Stimulated activated CD4-positive, alpha-beta T cell treated with anti-CD3 and anti-CD28 coated beads, Interleukin-4, amount 100 ng/mL, for 4 hours (primary cell): ENCODE measurements around the gene CHRD.

Source experiments
- DNase-seq, 2 experiments: peaks; one replicate each; pipeline ENCODE4 v3.0.0-alpha.2; 2020

The CHRD gene

GRCh38 chr3:184347321-184348056 is 32.4 kb upstream of the CHRD start:
- DNase-seq, result no peak

DNA sequence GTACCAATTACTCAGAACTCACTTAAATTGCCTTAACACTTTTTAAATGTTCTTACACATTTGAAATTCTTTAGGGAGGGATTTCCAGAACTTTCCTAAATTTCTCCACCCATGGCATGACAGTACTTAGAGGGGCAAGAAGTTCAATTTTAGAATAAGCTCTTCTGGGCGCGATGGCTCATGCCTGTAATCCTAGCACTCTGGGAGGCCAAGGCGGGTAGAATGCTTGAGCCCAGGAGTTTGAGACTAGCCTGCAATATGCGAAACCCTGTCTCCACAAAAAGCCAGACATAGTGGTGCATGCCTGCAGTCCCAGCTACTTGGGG is 31.8 kb upstream of the CHRD start:
- no peak for DNase-seq

DNA sequence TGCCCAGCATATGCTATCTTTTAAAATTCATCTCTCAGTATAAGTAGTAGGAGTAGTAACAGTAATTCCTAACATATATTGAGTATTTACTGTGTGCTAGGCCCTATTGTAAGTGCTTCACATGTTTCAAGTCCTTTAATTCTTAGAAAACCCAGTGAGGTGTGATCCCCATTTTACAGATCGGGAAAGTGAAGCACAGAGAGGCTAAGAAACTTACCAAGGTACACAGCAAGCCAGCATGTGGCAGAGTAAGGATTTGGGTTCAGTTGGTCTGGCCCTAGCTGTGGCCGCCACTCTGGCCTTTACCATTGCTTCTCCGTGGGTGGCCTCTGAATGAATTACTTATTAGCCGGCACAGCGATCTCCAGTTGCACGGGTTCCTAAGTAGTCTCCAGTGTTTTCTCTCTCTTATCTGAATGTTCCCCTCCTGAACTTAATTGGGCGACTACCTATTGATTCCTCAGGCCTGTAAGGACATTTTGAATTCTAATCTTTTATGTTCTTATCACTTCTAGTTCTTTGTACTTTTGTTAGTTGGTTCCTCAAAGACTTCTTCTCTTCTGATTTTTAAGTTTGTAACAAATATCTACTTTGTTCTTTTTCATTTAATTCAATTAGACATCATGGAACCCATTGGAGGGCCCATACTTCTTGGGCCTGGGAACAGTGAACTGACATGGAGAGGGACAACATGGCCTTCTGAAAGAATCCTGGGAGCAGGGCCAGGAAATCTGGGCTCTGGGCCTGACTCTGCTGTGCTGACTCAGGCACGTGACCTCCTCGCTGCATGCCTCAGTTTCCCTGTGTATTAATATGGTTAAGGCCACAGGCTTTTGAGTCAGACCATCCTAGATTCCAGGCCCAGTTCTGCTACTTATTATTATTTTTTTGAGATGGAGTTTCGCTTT is 30.0 kb upstream of the CHRD start:
- DNase-seq, result no peak

- DNase-seq, result no peak
Observed at GRCh38 chr3:184350618-184351017, 29.2 kb upstream of the CHRD start.

GRCh38 chr3:184351511-184352148 is 28.2 kb upstream of the CHRD start:
- no peak for DNase-seq

GRCh38 chr3:184352149-184352785 is 27.6 kb upstream of the CHRD start:
- DNase-seq, result no peak

- no peak for DNase-seq
Observed at GRCh38 chr3:184352897-184353545, 26.8 kb upstream of the CHRD start.

DNA sequence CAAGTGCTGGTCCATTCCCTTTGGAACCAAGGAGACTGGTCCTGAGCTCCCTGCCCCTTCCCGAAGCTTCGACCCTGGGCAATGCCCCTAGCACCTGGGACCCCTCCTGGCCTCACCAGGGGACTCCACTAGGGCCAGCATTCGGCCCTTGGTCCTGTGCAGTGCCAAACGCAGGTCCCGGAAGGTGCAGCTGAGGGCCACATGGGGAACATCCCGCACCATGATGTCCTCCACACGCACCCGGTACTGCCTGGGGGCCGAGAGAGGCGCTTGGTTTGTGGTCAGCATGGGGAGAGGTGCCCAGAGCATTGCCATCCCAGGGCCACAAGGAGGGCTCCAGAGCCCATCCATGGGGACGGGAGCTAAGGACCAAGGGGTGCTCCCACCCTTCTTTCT is 26.3 kb upstream of the CHRD start:
- DNase-seq, result no peak

- DNase-seq, result peak; percentile 48 to 67
Observed at GRCh38 chr3:184354121-184354728, 25.6 kb upstream of the CHRD start.

GRCh38 chr3:184354754-184355153 is 25.1 kb upstream of the CHRD start:
- DNase-seq, result no peak

GRCh38 chr3:184355261-184356040 is 24.4 kb upstream of the CHRD start:
- DNase-seq, result no peak

GRCh38 chr3:184357248-184358123 is 22.4 kb upstream of the CHRD start:
- DNase-seq, result no peak

- no peak for DNase-seq
Observed at GRCh38 chr3:184358124-184358767, 21.6 kb upstream of the CHRD start.

DNA sequence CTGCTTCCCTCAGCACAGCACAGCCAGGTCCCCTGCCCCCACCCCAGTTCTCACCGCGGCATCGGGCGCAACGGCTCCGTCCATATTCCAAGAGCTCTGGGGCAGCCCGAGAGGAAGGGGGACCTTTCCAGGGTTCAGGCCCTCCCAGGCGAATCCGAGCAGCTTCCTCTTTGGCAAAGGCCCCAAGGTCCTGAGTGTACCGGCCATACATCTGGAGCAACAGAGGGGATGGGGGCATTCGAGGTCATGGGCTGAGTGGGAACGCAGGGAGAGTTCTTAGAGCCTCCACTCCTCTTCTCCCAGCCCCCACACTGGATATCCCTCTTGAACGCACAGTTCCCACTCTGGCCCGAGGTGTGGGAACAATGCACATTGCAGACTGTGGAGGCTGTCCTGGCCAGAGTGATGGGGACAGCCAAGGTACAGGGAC is 20.9 kb upstream of the CHRD start:
- DNase-seq, result no peak

DNA sequence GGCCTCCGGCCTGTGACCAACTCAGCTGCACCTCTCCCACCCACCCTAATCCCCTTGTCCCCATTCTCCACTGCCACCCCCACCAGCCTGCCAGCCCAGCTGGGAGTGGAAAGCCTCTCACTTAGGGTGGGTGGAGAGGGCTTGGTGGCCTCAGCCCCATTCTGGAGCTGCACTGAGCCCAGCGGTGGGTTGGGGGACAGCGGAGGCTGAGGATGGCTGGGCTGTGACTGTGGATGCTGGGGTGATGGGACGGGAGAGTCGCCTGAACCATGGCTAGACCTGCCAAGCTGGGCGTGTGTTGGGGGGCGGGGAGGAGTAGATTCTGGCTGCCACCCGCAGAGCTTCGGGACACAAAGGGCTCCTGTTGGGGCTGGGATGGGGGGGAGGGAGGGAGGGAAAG is 20.2 kb upstream of the CHRD start:
- no peak for DNase-seq

- no peak for DNase-seq
Observed at GRCh38 chr3:184360070-184360928, 19.6 kb upstream of the CHRD start.

GRCh38 chr3:184360929-184361531 is 18.8 kb upstream of the CHRD start:
- no peak for DNase-seq

GRCh38 chr3:184361532-184361931 is 18.3 kb upstream of the CHRD start, which contains the start of the genes CLCN2 and POLR2H:
CLCN2 (minus strand) TSS chr3:184361605; CDS start chr3:184361479, 126 bp downstream.
POLR2H (plus strand) TSS chr3:184361710; CDS start chr3:184363493, 1,783 bp downstream.
- peak; percentile 27 to 60 for DNase-seq
